Nephron progenitor cell (in vitro differentiated cells): ENCODE data around the gene TDRD7.

Source experiments
- DNase-seq: peaks from one replicate; pipeline ENCODE4 v3.0.0; 2021
- H3K27ac Mint-ChIP-seq: 2 replicates; pipeline ENCODE4 v1.8.0; 2021; ENCODE audit warnings: mild to moderate bottlenecking, moderate library complexity, mixed read lengths
- H3K27me3 Mint-ChIP-seq: 2 replicates; pipeline ENCODE4 v1.8.0; 2021; ENCODE audit warnings: mild to moderate bottlenecking, low read depth, mixed read lengths; ENCODE audit not compliant: poor library complexity
- H3K36me3 Mint-ChIP-seq: 2 replicates; pipeline ENCODE4 v1.8.0; 2021; ENCODE audit warnings: low read depth, mixed read lengths
- H3K4me1 Mint-ChIP-seq: 2 replicates; pipeline ENCODE4 v1.8.0; 2021; ENCODE audit warnings: mixed read lengths
- H3K4me3 Mint-ChIP-seq: 2 replicates; pipeline ENCODE4 v1.8.0; 2021; ENCODE audit warnings: mild to moderate bottlenecking, moderate library complexity, mixed read lengths
- H3K9me3 Mint-ChIP-seq: 2 replicates; pipeline ENCODE4 v1.8.0; 2021; ENCODE audit warnings: mild to moderate bottlenecking, moderate library complexity, mixed read lengths
- CTCF ChIP-seq: fragments of 200-600 bp; sonication (generic); IDR thresholded peaks from 2 replicates; pipeline ENCODE4 v1.5.0; 2021; ENCODE audit warnings: antibody characterized with exemption

TDRD7 gene

GRCh38 chr9:97501177-97501971, 89.5 kb downstream of the TDRD7 start, which contains the start of gene TMOD1:
TSS of gene TMOD1 (plus strand) at chr9:97501666. CDS start at chr9:97524189, 22,523 bp downstream.
- peaks cover 29% of the 10 kb centered on the region for H3K9me3 Mint-ChIP-seq
- peaks cover 42% of the 10 kb centered on the region for H3K27me3 Mint-ChIP-seq
- no peaks in the 10 kb centered on the region for H3K36me3 Mint-ChIP-seq
- H3K4me3 Mint-ChIP-seq: peak within 1 kb of the TSS; percentile 75
- peaks cover 19% of the 10 kb centered on the region for H3K4me1 Mint-ChIP-seq
- no peak for TF ChIP-seq CTCF
- peak within 1 kb of the TSS; percentile 64 for H3K27ac Mint-ChIP-seq
- DNase-seq: peak; percentile 74

- TF ChIP-seq CTCF: no peak
- no peaks in the 10 kb centered on the region for H3K36me3 Mint-ChIP-seq
- peak overlapping the region; percentile 75 for H3K4me3 Mint-ChIP-seq
- DNase-seq: peak; percentile 47
- H3K9me3 Mint-ChIP-seq: peaks cover 26% of the 10 kb centered on the region
- H3K4me1 Mint-ChIP-seq: peaks cover 19% of the 10 kb centered on the region
- H3K27me3 Mint-ChIP-seq: peaks cover 36% of the 10 kb centered on the region
- no peak overlapping the region for H3K27ac Mint-ChIP-seq
Measured at GRCh38 chr9:97501972-97502221, 90.0 kb downstream of the TDRD7 start.

GRCh38 chr9:97502222-97502983, 90.5 kb downstream of the TDRD7 start:
- Mint-ChIP-seq H3K4me1 (peaks cover 19% of the 10 kb centered on the region), H3K4me3 (peak overlapping the region; percentile 75), H3K9me3 (peaks cover 21% of the 10 kb centered on the region), H3K27me3 (peaks cover 32% of the 10 kb centered on the region), H3K27ac (no peak overlapping the region), H3K36me3 (no peaks in the 10 kb centered on the region)
- DNase-seq: peak; percentile 8
- no peak for TF ChIP-seq CTCF

GRCh38 chr9:97502984-97503861, 91.3 kb downstream of the TDRD7 start:
- H3K27ac Mint-ChIP-seq: no peak overlapping the region
- peaks cover 29% of the 10 kb centered on the region for H3K27me3 Mint-ChIP-seq
- peaks cover 19% of the 10 kb centered on the region for H3K4me1 Mint-ChIP-seq

GRCh38 chr9:97503862-97504210, 91.9 kb downstream of the TDRD7 start:
- Mint-ChIP-seq H3K36me3 (no peaks in the 10 kb centered on the region), H3K4me3 (no peak overlapping the region), H3K27ac (no peak overlapping the region), H3K9me3 (peaks cover 12% of the 10 kb centered on the region), H3K27me3 (peaks cover 27% of the 10 kb centered on the region), H3K4me1 (peaks cover 19% of the 10 kb centered on the region)
- no peak for TF ChIP-seq CTCF
- DNase-seq: no peak

More at GRCh38 chr9:97502984-97503861, 91.3 kb downstream of the TDRD7 start:
- DNase-seq: no peak
- no peak for TF ChIP-seq CTCF
- Mint-ChIP-seq H3K9me3 (peaks cover 19% of the 10 kb centered on the region), H3K4me3 (peak overlapping the region; percentile 75), H3K36me3 (no peaks in the 10 kb centered on the region)
